Measurements from ENCODE around the gene PAQR7.

The PAQR7 gene

DNA sequence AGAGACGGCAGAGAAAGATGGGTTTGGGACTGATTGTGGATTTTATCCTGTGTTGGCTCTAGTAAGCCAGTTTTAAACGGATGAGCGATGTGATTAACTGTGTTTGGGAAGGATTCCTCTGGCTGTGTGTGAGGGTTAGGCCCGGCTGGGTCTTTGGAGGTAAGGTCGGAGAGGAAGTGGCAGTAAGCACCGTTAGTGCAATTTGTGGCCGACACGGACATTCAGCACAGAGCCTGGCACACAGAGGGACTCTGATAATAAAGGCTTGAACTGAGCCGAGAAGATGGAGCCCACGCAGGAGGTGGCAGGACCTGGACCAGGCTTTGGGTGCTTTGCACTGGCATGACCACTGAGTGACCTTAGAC, 54.4 kb downstream of the PAQR7 start:
- peak overlapping the region; percentile 93 for H3K27ac ChIP-seq
- no peak for TF ChIP-seq ZFX (IDR thresholded peaks at IDR 0.05)
- TF ChIP-seq, protein P1, sequence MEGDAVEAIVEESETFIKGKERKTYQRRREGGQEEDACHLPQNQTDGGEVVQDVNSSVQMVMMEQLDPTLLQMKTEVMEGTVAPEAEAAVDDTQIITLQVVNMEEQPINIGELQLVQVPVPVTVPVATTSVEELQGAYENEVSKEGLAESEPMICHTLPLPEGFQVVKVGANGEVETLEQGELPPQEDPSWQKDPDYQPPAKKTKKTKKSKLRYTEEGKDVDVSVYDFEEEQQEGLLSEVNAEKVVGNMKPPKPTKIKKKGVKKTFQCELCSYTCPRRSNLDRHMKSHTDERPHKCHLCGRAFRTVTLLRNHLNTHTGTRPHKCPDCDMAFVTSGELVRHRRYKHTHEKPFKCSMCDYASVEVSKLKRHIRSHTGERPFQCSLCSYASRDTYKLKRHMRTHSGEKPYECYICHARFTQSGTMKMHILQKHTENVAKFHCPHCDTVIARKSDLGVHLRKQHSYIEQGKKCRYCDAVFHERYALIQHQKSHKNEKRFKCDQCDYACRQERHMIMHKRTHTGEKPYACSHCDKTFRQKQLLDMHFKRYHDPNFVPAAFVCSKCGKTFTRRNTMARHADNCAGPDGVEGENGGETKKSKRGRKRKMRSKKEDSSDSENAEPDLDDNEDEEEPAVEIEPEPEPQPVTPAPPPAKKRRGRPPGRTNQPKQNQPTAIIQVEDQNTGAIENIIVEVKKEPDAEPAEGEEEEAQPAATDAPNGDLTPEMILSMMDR (conservative IDR thresholded peaks at IDR 0.05): no peak

DNA sequence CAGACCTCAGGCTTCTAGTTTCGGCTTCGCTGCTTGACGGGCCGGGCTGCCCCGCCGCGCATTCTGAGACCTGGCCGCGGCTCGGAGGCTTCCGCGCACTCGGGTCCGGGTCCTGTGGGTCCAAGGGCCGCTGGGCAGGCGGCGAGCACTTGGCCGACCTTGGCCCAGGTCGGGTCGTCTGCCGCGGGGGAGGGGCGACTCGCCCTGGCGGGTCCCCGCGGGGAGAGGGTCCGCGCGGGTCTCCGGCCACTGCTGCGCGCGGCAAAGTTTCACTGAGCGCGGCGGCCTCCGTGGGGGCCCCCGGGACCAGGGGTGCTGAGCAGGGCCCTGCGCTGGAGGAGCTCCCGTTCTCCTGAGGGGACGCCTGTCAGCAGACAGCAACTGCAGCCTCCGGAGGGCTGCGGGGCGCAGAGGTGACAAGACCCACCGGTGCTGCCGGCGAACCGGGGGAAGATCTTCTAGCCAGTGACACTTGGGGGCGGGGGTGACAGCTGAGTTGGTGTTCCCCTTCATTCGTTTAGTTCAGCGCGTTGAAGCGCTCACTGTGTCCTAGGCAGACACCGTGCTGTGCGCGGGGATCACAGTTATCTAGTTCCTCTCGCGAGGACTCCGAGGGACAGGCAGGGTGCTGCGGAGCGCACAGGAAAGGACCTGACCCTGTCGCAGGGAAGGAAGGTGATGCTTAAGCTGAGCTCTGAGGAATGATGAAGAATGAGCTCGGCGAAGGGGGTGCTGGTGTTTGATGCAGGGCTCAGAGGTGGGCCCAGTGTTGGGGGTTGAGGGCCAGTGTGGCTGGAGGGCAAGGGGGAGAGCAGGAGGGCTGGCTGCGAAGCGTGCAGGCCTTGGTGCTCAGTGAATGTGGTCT, 55.0 kb downstream of the PAQR7 start:
- TF ChIP-seq ZFX (IDR thresholded peaks at IDR 0.05): no peak
- TF ChIP-seq, protein P1 (conservative IDR thresholded peaks at IDR 0.05): no peak
- peak overlapping the region; percentile 93 for H3K27ac ChIP-seq

DNA sequence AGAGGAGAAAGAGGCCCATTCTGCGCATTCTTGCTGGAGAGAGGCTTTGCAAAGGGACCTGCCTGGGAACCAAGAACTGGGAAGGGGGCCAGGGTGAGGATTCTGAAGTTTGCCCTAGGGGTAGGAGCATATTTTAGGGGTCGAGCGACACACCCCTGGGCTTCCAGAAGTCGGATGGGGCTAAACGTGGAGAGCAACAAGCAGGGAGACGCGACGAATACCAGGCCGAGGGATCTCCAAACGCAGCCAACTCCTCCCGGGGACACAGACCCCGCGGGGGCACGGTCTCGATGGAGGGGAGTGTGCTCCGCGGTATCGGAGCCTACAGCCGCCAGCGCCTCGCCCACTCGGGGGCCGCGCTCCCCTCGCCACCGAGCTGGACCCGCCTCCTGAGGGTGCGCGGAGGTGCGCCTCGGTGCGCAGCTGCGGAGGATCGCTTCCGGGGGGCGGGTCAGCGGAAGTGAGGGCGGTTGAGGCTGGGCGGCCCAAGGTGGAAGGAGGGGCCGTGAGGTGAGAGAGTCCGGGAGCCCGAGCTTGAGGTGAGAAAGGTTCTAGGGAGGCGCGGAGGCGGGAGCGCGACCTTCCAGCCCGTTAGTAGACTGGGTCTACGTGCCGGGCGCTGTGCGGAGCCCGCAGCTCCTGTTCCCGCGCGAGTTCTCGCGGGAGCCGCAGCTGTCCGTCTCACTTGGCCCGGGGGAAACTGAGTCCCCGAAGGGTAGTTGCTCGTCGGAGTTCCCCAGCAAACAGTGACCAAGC, 55.8 kb downstream of the PAQR7 start, which contains the start of gene MTFR1L:
MTFR1L (plus strand) TSS at position 464 of the 756 bp plus-strand sequence. CDS start 3,151 bp downstream, outside the sequence.
- TF ChIP-seq, protein P1 (conservative IDR thresholded peaks at IDR 0.05): no peak
- no peak for TF ChIP-seq ZFX (IDR thresholded peaks at IDR 0.05)
- H3K27ac ChIP-seq: peak within 1 kb of the TSS; percentile 93

DNA sequence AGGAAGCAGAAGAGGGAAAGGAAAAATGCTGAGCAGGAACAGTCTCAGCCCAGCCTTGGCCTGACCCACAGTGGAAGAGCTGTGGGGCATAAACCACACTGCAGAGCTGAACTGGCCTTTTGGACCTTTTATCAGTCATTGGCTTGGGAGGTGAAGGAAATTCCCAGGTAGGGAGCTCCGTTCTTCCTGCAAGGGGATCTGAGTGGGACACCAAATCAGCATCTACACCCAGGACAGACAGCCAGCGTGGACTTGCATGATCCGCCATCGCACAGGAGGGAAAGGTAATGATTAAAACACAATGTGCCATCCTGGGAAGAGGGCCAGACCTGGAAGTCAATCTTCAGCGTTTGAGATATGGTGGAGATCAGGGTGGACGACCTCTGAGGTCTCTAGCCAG, 56.9 kb downstream of the PAQR7 start:
- TF ChIP-seq ZFX (IDR thresholded peaks at IDR 0.05): no peak
- TF ChIP-seq, protein P1 (conservative IDR thresholded peaks at IDR 0.05): no peak
- peak overlapping the region; percentile 93 for H3K27ac ChIP-seq

DNA sequence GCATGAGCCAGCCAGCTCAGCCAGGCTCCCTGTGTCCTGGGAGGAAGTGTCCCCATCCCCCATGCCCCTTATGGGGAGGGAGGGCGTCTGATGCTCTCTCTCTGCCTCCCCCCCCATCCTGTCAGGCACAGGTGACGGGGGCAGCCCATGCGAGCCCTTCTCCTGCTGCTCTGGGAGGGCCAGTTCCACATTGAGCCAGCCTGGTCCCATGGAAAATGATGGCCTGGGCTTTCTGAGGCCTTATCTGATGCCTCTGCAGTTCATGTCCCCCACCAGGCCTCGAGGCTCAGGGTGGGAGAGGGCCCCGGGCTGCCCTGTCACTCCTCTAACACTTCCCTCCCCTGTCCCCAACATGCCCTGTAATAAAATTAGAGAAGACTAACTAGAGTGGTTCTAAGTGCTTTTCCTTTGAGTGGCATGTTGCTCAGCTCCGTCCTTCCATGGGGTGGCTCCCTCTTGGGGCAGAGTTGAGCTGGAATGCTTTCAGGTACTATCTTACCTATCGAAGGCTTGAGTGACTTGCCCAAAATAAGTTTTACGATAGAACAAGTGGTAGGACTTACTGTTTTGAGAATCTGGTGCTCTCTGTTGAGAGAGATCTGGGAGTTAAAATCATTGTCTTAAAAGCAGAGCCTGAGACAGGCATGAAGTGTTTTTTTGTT, 57.5 kb downstream of the PAQR7 start:
- TF ChIP-seq ZFX (IDR thresholded peaks at IDR 0.05): no peak
- TF ChIP-seq, protein P1 (conservative IDR thresholded peaks at IDR 0.05): peak; percentile 30
- H3K27ac ChIP-seq: peak overlapping the region; percentile 15; the same call in 1 of the 2 replicates

DNA sequence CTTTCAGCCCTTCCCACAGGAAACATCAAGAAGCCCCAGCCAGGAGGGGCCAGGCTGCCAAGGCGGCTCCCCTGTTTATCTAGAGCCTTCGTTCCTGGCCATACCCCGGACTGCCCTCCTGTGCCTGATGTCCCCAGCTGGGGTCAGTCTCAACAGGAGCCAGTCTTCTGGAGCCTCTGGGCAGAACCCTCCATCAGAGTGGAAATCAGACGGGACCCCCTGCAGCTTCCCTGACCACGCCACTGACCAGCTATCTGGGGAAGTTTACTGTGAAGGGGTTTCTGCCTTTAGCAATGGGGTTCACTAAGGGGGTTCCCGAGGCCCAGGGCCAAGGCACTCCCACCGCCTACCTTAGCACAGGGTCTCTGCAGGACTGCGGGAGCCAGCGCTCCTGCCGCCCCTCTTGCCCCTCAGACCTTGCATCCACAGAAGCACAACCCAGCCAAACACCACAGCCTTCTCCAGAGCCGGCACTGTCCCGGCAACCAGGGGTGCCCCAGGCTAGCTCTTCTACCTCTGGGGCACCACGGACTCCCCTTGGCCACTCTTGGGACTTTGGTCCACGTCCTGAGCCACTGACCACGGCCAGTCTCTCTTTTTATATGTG, 59.3 kb downstream of the PAQR7 start:
- TF ChIP-seq, protein P1 (conservative IDR thresholded peaks at IDR 0.05): no peak
- TF ChIP-seq ZFX (IDR thresholded peaks at IDR 0.05): no peak
- H3K27ac ChIP-seq: no peak overlapping the region
